PC-9 (cell line): ENCODE measurements around the gene LCOR. TPM values are rescaled to one million over a fixed set of nuclear protein-coding genes. Genes with fewer than 3 reads are reported as not detected.

Experiments
- BruUV-seq: library from RNA; stranded (reverse); fragments of 400-500 nt; replicated peaks from 2 replicates; lab custom pipeline; 2021; lab: Mats Ljungman, UMichigan
- CTCF ChIA-PET: fragments of 300-600 bp; sonication (Branson Sonifier 250); formaldehyde crosslinking; loops from one replicate; lab custom pipeline; 2022; ENCODE audit warnings: antibody characterized with exemption; lab: Charles Lee
- POLR2A ChIA-PET: fragments of 300-600 bp; sonication (Branson Sonifier 250); formaldehyde crosslinking; loops from one replicate; lab custom pipeline; 2022; ENCODE audit warnings: antibody characterized with exemption; ENCODE audit not compliant: unreplicated experiment; lab: Charles Lee
- DNase-seq, 2 experiments: peaks; one replicate each; pipeline versions ENCODE4 v3.0.0 to v3.0.0-alpha.2; 2015 to 2022; ENCODE audit warnings: mixed read lengths in 1 of 2
- H2AFZ ChIP-seq: fragments of 200-600 bp; sonication (generic); 2 replicates; pipeline ENCODE4 v1.8.1; 2017; ENCODE audit warnings: antibody characterized with exemption
- H3F3A ChIP-seq: fragments of 200-600 bp; sonication (generic); 2 replicates; pipeline ENCODE4 v1.8.1; 2017; ENCODE audit warnings: antibody characterized with exemption, mild to moderate bottlenecking, low read depth; ENCODE audit not compliant: insufficient read depth
- H3K27ac ChIP-seq: fragments of 200-600 bp; sonication (generic); 2 replicates; pipeline ENCODE4 v1.6.1; 2016; ENCODE audit warnings: mixed run types
- H3K27me3 ChIP-seq: fragments of 200-600 bp; sonication (generic); 2 replicates; pipeline ENCODE4 v1.6.1; 2016; ENCODE audit warnings: low read depth, mixed run types; ENCODE audit not compliant: insufficient read depth
- H3K36me3 ChIP-seq: fragments of 200-600 bp; sonication (generic); 2 replicates; pipeline ENCODE4 v1.6.1; 2016; ENCODE audit warnings: low read depth, mixed run types
- H3K4me1 ChIP-seq: fragments of 200-600 bp; sonication (generic); replicated peaks from 2 replicates; pipeline ENCODE4 v1.6.1; 2016; ENCODE audit warnings: mixed run types; ENCODE audit not compliant: insufficient read depth
- H3K4me2 ChIP-seq: fragments of 200-600 bp; sonication (generic); 2 replicates; pipeline ENCODE4 v1.6.1; 2017; ENCODE audit warnings: mixed run types
- H3K4me3 ChIP-seq: fragments of 200-600 bp; sonication (generic); 2 replicates; pipeline ENCODE4 v1.6.1; 2016; ENCODE audit warnings: mixed run types
- H3K79me2 ChIP-seq: fragments of 200-600 bp; sonication (generic); 2 replicates; pipeline ENCODE4 v1.6.1; 2017; ENCODE audit warnings: low read depth, mixed run types
- H3K9me2 ChIP-seq: fragments of 200-600 bp; sonication (generic); 2 replicates; pipeline ENCODE4 v1.8.1; 2017; ENCODE audit warnings: mild to moderate bottlenecking; ENCODE audit not compliant: insufficient read depth
- H3K9me3 ChIP-seq: fragments of 200-600 bp; sonication (generic); 2 replicates; pipeline ENCODE4 v1.8.1; 2016; ENCODE audit warnings: low read depth; ENCODE audit not compliant: insufficient read depth
- H4K20me1 ChIP-seq: fragments of 200-600 bp; sonication (generic); 2 replicates; pipeline ENCODE4 v1.8.1; 2017; ENCODE audit not compliant: insufficient read depth
- CTCF ChIP-seq: fragments of 200-600 bp; sonication (generic); conservative IDR thresholded peaks from 2 replicates; pipeline ENCODE4 v1.6.1; 2017; ENCODE audit warnings: mixed run types, antibody characterized with exemption, mild to moderate bottlenecking, moderate library complexity
- EZH2 ChIP-seq: fragments of 200-600 bp; sonication (generic); IDR thresholded peaks from 2 replicates; pipeline ENCODE4 v1.8.0; 2017; ENCODE audit warnings: antibody characterized with exemption, low read depth
- intact Hi-C: fragments of 100-400 bp; cut with micrococcal nuclease; formaldehyde crosslinking; loops from one replicate; pipeline ENCODE4 v1.10.0; 2022; ENCODE audit not compliant: unreplicated experiment
- total RNA-seq: library from RNA; stranded (reverse); gene quantifications from 2 replicates; pipeline ENCODE4 v1.2.3, GENCODE V29; 2021

LCOR gene
- total RNA-seq, 1 experiment from 2014 or later, result 36.4 TPM

- no peak for DNase-seq
- H3K4me2 ChIP-seq, result no peak overlapping the region
- no peaks in the 10 kb centered on the region for H3K79me2 ChIP-seq
- H3K9me3 ChIP-seq, result no peaks in the 10 kb centered on the region
- no peak overlapping the region for H3K4me3 ChIP-seq
- BruUV-seq, result no TSS peak
- no peaks in the 10 kb centered on the region for H3F3A ChIP-seq
- intact Hi-C loops, result no loop called here
- H3K4me1 ChIP-seq, result peaks cover 9% of the 10 kb centered on the region
- no peaks in the 10 kb centered on the region for H3K36me3 ChIP-seq
- TF ChIP-seq EZH2, result no peak
- no peak for TF ChIP-seq CTCF
- H3K9me2 ChIP-seq, result no peaks in the 10 kb centered on the region
- H2AFZ ChIP-seq, result no peak overlapping the region
- H4K20me1 ChIP-seq, result no peaks in the 10 kb centered on the region
- ChIA-PET POLR2A (no interaction called here), CTCF (no interaction called here)
- no peaks in the 10 kb centered on the region for H3K27me3 ChIP-seq
- H3K27ac ChIP-seq, result no peak overlapping the region
These were observed 187.2 kb downstream of the LCOR start for GRCh38 chr10:97019213-97019844.

- peaks cover 14% of the 10 kb centered on the region for H3K4me1 ChIP-seq
- BruUV-seq, result no TSS peak
- no peak overlapping the region for H3K4me2 ChIP-seq
- no peaks in the 10 kb centered on the region for H3F3A ChIP-seq
- no peaks in the 10 kb centered on the region for H3K9me3 ChIP-seq
- ChIA-PET POLR2A (no interaction called here), CTCF (interaction anchor here (0.8 kb wide), 1 partner anchor 17 kb away, joined by 4 read pairs; no protein-coding TSS in a partner anchor)
- no peaks in the 10 kb centered on the region for H3K79me2 ChIP-seq
- no peak for TF ChIP-seq CTCF
- no peak for TF ChIP-seq EZH2
- intact Hi-C loops, result no loop called here
- no peak overlapping the region for H3K4me3 ChIP-seq
- no peak for DNase-seq
- no peaks in the 10 kb centered on the region for H3K9me2 ChIP-seq
- no peaks in the 10 kb centered on the region for H3K36me3 ChIP-seq
- H3K27me3 ChIP-seq, result no peaks in the 10 kb centered on the region
- no peak overlapping the region for H3K27ac ChIP-seq
- no peak overlapping the region for H2AFZ ChIP-seq
- H4K20me1 ChIP-seq, result no peaks in the 10 kb centered on the region
These were observed 188.6 kb downstream of the LCOR start for GRCh38 chr10:97020452-97021400.

GRCh38 chr10:97022616-97023015 lies 190.5 kb downstream of the LCOR start:
- BruUV-seq, result no TSS peak
- H3K9me2 ChIP-seq, result no peaks in the 10 kb centered on the region
- no peak overlapping the region for H3K4me3 ChIP-seq
- no peaks in the 10 kb centered on the region for H3K36me3 ChIP-seq
- no peak overlapping the region for H2AFZ ChIP-seq
- intact Hi-C loops, result no loop called here
- H3F3A ChIP-seq, result no peaks in the 10 kb centered on the region
- no peaks in the 10 kb centered on the region for H4K20me1 ChIP-seq
- H3K4me1 ChIP-seq, result peaks cover 14% of the 10 kb centered on the region
- no peak overlapping the region for H3K4me2 ChIP-seq
- TF ChIP-seq EZH2 (no peak), CTCF (no peak)
- H3K27ac ChIP-seq, result no peak overlapping the region
- CTCF ChIA-PET, result no interaction called here
- no peaks in the 10 kb centered on the region for H3K27me3 ChIP-seq
- POLR2A ChIA-PET, result no interaction called here
- no peaks in the 10 kb centered on the region for H3K79me2 ChIP-seq
- H3K9me3 ChIP-seq, result no peaks in the 10 kb centered on the region
- DNase-seq, result no peak
